ENCODE data around the gene SIM2. TPM values are rescaled to one million over a fixed set of nuclear protein-coding genes. Genes with fewer than 3 reads are reported as not detected.

The SIM2 gene
- total RNA-seq, 1 donor from 2014 or later: not detected

DNA sequence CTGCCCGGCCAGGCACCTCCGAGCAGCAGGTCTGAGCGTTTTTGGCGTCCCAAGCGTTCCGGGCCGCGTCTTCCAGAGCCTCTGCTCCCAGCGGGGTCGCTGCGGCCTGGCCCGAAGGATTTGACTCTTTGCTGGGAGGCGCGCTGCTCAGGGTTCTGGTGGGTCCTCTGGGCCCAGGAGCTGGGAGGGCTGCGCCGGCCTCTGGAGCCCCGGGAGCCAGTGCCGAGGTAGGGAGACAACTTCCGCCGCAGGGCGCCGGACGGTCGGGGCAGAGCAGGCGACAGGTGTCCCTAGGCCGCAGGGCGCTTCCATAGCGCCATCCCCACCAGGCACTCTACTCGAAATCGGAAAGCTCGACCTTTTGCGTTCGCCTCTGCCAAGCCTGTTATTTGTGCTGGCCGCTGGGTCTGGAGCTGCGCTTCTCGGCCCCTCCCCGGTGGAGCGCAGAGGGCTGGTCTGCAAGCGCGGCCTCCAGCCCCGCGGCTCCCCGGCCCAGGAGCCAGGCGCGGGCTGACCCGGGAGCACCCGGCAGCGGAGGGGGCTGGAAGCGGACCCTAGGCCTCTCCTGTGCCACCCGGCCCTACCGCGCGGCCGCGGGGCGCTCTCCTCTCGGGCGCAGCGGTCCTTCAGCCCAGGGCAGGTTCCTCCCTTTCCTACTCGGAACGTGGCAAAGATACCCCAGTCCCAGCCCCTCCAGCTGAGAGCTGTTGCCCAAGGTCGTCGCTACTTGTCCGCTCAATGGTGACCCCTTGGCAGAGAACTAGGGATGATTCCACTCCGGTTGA, 2.2 kb downstream of the SIM2 start:
- DNase-seq: no peak

DNA sequence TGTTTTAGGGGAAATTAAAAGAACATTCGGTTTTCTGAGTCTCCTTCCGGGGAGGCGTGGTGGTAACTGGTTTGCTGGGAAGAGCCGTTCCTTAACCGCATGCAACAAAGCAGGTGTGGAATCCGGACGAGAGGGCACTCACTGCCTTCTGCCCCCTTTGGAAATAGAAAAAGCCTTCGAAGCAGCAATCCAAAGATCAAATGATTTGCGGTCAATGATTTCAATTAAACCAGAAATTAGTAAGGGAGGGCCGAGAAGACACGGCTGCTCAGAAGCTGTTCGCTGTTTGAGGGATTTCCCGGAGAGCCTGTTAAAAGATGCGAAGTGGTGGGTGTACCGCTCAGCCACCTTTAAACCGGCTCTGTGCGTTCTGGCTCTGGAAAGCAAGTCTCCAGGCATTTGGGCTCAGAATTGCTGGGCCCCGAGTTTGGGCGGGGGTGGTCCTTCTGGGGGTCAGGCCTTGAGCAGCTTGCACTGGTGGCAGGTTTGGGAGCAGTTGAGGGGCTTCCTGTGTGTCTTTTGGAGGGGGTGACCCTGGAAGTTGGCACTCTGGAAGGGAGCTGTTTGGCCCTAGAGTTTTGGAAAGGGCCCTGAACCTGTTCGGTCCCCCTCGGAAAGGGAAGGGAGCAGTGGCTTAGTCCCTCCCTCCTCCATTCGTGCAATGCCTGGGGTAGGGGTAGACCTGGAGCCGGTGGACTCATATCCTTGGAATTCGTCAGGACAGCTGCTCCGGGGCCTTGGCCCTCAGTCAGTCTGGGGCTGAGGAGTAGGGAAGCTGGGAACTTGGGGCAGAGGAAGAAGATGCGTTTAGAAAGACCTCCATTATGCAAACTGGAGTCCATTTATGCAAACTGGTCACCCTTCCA, 3.1 kb downstream of the SIM2 start:
- no peak for DNase-seq

DNA sequence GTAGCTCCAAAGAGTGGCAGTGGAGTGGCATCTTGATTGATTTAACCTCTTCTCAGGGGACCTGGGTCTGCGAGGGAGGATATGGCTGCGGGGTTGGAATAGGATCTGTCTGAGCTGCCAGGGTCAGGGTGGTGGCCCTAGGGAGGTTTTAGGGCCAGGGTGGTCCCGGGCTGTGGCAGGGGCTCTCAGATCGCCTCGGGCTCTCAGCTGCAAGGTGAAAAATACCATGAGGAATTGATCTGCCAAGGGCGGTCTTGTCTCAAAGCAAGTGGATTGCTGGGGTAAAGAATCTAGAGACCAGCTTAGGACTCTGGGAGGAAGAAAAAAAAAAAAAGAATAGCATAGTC, 3.7 kb downstream of the SIM2 start:
- no peak for DNase-seq

DNA sequence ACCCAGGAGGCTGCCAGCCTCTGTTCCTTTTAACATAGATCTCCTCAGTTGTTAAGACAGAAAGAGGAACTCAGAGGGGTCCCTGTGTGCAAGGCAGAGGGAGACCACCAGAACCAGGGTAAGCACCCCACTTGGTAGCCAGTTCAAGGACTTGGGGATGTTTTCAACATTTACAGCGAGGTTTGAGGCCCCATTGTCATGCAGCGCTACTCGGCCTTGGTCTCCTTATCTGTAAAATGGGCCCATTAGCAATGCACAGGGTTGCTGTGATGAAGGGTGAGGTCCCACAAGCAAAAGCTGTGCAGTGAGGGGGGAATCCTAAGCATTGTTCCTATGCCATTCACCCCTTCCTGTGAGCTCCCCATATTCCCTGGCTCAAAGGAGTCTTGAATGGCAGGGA, 4.2 kb downstream of the SIM2 start:
- DNase-seq: no peak

DNA sequence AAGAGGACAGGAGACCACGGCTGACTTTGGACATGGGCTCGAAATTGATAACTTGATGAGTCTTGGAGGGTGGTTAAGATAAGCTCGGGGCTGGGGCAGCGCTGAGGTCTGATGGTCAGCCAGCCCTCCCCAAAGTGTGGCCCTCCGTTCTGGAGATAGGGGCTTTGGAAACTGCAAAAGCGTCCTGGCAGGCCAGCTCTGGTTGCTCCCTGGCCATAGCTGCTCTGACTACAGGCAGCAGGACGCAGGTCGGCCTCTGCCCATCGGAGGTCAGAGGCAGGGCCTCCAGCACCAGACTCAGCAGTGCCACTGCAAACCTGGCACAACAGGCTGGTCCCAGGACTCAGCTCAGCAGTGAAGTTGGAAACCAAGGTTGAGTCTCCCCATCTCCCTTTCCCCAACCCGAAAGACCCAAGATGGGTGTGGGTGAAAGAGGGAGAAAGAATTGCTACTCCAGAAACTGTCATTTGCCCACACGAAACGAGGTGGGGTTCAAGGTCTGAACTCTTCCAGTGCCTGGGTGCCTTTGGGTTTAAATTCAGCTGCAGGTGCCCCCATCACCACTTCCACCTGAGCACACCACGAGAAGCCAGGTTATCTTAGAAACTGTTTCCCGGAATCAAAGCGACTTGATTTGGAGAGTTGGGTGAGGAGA, 4.8 kb downstream of the SIM2 start:
- DNase-seq: no peak

DNA sequence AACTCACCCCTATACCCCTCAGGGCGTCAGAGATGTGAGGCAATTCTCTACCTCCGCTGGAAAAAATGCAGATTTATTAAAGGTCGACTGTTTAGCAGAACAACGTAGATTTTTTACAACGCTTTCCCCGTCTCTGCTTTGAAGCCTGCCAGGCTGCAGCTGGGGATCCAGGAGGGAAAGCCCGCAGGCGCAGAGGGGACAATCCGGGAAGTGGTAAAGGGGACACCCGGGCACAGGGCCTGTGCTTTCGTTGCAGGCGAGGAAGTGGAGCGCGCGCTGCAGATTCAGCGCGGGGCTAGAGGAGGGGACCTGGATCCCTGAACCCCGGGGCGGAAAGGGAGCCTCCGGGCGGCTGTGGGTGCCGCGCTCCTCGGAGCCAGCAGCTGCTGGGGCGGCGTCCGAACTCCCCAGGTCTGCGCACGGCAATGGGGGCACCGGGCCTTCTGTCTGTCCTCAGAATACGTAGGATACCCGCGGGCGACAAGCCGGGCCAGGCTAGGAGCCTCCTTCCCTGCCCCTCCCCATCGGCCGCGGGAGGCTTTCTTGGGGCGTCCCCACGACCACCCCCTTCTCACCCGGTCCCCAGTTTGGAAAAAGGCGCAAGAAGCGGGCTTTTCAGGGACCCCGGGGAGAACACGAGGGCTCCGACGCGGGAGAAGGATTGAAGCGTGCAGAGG, 5.5 kb downstream of the SIM2 start:
- no peak for DNase-seq

DNA sequence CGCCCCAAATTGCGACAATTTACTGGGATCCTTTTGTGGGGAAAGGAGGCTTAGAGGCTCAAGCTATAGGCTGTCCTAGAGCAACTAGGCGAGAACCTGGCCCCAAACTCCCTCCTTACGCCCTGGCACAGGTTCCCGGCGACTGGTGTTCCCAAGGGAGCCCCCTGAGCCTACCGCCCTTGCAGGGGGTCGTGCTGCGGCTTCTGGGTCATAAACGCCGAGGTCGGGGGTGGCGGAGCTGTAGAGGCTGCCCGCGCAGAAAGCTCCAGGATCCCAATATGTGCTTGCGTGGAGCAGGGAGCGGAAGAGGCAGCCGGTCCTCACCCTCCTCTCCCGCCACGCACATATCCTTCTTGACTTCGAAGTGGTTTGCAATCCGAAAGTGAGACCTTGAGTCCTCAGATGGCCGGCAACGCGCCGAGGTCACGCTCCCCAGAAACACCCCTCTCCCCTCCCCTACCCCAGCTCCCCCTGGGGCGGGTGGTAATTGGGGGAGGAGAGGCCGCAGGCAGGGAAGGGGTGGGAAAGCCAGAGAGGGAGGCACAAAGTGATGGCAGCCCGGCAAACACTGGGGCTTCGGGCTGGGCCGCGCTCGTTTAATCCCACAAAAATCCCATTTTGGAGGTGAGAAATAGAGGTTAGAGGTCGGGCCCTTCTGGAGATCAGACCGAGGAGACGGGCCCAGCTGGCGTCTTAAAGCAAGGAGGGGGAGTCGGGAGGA, 6.2 kb downstream of the SIM2 start:
- no peak for DNase-seq

DNA sequence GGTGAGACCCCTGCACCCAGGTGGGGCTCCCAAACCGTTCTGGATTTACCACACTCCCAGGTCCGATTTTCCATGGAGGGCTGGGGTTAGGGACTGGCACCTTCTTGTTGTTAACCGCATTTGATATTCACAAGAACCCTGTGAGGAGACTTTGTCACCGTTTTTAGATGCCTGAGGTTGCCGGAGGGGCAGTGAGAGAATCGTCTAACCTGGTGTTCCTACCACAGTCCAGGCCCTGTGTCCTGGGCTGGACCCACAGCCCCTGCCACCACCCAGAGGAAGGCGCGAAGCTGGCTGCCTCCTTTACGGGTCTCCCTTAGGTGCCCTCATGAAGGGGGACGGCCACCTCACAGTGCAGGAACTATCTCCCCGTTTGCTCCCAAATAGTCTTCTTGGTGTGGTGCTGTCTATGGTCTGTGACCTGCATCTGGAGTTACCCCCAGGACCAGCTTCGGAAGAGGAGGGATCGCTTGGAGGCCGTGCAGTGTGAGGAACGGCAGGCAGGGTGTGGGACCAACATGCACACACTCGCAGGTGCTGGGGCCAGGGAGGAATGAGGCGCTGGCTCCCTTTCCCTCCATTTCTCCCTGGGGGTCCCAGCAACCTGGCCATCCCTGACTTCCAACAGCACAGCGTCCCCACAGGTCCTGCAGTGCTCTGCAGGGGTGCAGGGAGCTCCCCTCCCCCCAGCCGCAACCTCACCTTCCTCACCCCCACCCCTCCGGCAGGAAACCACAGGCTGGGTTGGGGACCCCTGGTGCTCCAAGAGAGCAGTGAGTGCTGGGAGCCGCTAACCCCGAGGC, 7.0 kb downstream of the SIM2 start:
- no peak for DNase-seq

DNA sequence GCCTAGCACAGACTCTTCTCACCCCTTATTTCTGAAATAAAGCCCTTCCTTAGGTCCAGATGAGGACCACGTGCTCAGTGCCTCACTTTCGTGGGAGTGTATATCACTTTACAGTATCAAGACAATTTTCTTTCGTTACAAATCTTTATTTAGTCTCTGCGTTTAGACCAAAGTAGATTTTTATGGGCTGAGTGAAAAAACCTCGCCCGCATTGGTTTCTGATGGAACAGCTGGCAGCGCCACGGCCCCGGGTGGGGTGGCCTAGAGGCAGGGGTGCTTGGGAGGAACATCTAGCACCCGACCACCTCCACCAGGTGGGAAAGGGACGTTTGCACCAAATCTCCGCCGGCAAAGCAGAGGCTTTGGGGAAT, 7.6 kb downstream of the SIM2 start:
- DNase-seq: no peak

DNA sequence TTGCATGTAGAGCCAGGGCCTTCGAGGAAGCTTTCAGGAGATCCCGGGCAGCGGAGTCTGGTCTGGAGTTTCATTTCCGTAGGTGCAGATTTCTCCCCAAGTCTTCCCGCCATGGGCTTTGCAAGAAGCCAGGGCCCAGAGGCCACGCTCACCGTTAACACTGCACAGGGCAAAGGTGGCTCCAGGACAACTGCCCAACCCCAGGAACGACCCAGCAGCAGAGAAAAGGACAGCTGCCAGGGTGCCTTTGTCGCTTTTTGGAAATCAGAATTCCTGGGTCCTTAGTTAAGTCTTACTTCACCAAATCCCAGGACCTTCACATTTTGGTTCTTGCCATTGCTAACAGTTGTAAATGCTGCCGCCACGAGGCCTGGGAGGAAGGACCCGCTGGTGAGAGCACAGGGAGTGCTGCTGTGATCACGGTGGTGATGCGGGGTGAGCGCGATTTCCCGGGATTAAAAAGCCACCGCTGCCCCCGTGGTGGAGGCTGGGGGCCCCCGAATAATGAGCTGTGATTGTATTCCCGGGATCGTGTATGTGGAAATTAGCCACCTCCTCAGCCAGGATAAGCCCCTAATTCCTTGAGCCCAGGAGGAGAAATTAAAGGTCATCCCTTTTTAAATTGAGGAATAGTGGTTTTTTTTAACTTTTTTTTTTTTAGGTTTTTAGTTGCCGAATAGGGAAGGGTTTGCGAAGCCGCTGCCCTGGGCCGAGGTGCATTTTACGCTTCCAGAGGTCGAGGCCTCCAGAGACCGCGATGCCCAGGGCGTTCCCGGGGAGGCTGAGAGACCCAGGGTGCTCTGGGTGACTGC, 8.2 kb downstream of the SIM2 start:
- DNase-seq: no peak

DNA sequence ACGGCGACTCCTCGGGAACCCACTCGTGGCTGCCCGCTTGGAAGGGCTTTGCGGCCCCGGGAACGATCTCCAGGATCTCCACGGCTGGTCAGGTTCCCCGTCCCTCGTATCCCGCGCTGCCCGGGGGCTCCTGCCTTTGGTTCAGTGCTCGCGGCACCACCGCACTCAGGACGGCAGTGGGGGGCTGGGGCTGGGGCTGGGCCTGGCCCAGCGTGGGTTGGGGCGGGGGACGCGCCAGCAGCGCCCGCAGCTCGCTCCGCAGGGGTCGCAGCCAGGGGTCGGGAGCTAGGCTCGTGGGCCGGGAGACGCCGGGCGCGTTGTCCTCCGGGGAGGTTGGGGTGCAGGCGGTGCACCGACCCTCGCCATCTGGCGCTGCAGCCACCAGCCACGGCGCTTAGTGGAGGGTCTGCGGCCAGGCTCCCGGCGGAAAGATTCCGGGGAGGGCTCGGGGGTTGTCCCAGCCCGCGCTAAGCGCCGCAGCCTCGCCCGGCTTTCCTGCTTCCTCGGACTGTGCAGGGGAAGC, 8.9 kb downstream of the SIM2 start:
- no peak for DNase-seq

DNA sequence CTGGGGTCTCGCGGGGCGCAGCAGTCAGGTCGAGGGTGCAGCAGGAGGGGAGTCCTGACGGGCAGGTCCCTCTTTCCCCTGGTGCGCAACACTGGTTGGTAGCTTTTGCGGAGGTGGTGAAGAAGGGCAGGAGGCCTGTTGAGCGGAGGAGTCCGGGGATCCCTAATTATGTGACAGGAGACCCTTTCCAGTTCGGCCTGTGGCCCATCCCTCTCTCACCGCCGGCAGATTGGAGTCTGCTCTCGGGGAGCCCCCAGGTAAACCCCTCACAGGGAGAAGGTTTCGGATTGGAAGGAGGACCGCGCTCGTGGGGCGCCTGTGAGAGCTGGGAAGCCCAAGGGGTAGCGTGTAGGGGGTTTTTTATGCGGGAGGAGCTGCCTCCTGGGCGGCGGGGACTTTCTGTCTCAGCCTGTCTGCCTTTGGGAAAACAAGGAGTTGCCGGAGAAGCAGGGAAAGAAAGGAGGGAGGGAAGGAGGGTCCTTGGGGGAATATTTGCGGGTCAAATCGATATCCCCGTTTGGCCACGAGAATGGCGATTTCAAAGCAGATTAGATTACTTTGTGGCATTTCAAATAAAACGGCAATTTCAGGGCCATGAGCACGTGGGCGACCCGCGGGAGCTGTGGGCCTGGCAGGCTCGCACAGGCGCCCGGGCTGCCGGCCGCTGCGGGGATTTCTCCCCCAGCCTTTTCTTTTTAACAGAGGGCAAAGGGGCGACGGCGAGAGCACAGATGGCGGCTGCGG, 9.5 kb downstream of the SIM2 start:
- no peak for DNase-seq

DNA sequence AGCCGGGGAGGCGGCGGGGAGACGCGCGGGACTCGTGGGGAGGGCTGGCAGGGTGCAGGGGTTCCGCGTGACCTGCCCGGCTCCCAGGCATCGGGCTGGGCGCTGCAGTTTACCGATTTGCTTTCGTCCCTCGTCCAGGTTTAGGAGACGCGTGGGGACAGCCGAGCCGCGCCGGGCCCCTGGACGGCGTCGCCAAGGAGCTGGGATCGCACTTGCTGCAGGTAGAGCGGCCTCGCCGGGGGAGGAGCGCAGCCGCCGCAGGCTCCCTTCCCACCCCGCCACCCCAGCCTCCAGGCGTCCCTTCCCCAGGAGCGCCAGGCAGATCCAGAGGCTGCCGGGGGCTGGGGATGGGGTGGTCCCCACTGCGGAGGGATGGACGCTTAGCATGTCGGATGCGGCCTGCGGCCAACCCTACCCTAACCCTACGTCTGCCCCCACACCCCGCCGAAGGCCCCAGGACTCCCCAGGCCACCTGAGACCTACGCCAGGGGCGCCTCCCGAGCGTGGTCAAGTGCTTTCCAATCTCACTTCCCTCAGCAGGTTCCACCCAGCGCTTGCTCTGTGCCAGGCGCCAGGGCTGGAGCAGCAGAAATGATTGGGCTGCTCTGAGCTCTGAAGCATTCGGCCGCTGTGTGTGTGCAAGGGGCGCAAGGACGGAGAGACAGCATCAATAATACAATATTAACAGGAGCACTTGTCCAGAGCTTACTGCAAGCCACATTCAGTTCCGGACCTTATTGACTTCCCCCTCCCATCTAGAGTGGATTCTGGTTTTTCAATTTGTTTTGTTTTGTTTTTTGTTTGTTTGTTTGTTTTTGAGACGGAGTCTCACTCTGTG, 10.3 kb downstream of the SIM2 start:
- no peak for DNase-seq

DNA sequence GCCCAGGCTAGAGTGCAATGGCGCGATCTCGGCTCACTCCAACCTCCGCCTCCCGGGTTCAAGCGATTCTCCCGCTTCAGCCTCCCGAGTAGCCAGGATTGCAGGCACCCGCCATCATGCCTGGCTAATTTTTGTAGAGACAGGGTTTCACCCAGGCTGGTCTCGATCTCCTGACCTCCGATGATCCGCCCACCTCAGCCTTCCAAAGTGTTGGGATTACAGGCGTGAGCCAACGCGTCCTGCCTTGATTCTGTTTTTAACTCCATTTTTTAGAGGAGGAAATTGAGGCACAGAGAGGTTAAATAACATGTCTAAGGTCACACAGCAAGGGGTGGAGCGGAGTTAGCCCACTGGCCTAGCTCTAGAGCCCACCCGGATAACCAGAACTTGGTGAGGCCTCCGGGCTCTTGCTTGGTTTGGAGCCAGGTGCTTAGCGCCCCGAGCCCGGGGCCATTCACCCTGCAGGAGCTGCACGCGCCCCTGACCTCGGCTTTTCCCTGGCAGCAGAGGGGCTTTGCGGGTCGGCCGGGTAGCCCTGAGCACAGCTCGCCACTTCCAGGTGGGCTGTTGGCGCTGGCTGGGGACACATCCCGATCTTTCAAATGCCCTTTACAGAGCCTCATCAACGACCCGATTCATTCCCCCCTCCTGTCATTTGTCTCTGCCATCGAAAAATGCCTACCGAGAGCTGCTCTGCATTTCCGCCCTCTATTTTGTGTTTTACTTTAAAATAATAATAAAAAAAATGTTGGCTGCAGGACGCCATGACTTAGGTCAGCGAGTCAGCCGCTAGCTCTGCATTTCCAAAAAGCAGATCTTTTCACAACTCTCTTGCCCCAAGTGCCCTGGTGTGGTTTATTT, 11.2 kb downstream of the SIM2 start:
- DNase-seq: no peak

DNA sequence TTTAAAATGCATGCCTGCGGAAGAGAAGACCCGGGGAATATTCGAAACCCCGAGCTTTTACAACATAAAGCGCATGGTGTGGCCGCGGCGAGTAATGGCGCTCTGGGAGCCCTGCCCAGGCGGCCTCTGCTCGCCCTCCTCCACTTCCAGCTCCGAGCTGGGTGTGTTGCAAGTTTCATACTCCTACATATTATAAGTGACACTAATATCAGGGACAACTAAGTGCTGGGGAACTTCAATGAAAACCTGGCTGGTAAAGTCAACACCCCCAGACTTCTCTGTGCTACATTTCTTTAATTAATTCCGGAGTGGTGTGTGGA, 11.8 kb downstream of the SIM2 start:
- DNase-seq: no peak

DNA sequence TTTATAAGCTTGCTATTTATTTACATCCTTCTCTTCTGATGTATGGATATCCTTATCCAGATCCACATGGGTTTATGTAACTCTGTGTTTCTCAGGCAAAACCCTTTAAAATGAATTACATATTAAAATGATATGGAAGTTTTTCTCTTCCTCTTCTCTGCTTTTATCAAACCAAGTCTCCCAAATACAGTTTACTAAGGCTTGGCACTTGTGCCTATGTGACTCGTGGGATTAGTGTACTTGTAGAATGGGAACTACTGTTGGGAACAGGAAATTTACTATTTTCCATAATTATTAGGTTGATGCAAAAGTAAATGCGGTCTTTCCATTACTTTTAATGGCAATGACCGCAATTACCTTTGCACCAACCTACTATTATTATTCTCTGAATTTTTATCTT, 14.8 kb downstream of the SIM2 start:
- no peak for DNase-seq

DNA sequence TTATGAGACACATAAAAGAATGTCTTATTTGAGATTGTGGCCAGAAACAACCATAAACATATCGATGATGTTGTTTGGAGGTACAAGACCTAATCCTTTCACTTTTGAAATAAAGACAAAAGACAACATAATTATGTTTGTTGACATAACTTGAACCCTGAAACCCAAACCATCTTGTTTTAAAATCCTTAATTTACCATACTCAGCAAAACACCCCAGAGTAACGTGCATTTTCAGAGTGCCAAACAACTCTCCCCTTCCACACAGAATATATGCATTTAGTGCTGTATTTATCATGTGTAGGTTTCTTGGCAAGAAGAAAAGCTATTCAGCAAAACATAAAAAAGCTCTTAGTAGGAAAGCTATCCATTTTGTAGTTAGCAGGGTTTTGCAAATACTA, 17.5 kb downstream of the SIM2 start:
- no peak for DNase-seq

DNA sequence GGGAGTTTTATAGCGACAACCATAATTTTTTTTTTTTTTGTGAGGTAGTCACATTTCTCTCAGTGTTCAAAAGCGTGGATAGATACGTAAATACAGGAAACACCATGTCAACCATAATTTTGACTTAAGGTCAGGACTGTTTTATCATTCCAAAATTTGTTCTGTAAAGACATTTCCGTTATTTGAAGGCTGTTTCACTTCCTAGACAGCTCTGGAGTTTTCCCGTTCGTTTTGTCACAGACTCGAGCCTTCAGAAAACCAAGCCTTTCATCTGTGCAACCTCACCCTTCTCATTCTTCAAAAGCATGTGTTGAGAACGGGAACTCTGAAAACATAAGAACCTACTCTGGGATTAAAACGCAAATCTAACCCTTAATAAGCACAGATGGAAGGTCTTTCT, 17.9 kb downstream of the SIM2 start:
- no peak for DNase-seq
